Calu3 (cell line): Measurements from ENCODE around the gene C6orf52. TPM values are rescaled to one million over a fixed set of nuclear protein-coding genes. Genes with fewer than 3 reads are reported as not detected.
"Not testable (repeated sequence)": the region's sequence is repeated elsewhere in the genome, so short reads cannot be mapped to it uniquely, and the experiment has no call there.

Experiments used
- BruUV-seq: library from RNA; stranded (reverse); fragments of 400-500 nt; replicated peaks from 2 replicates; lab custom pipeline; 2021; lab: Mats Ljungman, UMichigan
- CTCF ChIA-PET: fragments of 300-600 bp; sonication (Branson Sonifier 250); formaldehyde crosslinking; loops from one replicate; lab custom pipeline; 2022; ENCODE audit warnings: antibody characterized with exemption; lab: Charles Lee
- DNase-seq: peaks from one replicate; pipeline ENCODE4 v3.0.0; 2022
- H3K27ac Mint-ChIP-seq: one replicate; pipeline ENCODE4 v1.8.0; 2022; ENCODE audit warnings: mixed read lengths; ENCODE audit not compliant: unreplicated experiment
- H3K27me3 Mint-ChIP-seq: one replicate; pipeline ENCODE4 v1.8.0; 2022; ENCODE audit warnings: mixed read lengths; ENCODE audit not compliant: unreplicated experiment
- H3K36me3 Mint-ChIP-seq: one replicate; pipeline ENCODE4 v1.8.0; 2022; ENCODE audit warnings: mild to moderate bottlenecking, moderate library complexity, mixed read lengths; ENCODE audit not compliant: insufficient read depth, unreplicated experiment
- H3K4me1 Mint-ChIP-seq: one replicate; pipeline ENCODE4 v1.8.0; 2022; ENCODE audit warnings: mild to moderate bottlenecking, low read depth, mixed read lengths; ENCODE audit not compliant: unreplicated experiment
- H3K4me3 Mint-ChIP-seq: one replicate; pipeline ENCODE4 v1.8.0; 2022; ENCODE audit warnings: mild to moderate bottlenecking, low read depth, moderate library complexity, mixed read lengths; ENCODE audit not compliant: unreplicated experiment
- H3K9me3 Mint-ChIP-seq: one replicate; pipeline ENCODE4 v1.8.0; 2022; ENCODE audit warnings: low read depth, mixed read lengths; ENCODE audit not compliant: unreplicated experiment
- CTCF ChIP-seq: fragments of 200-600 bp; IDR thresholded peaks from one replicate; pipeline ENCODE4 v1.8.0; 2022; ENCODE audit warnings: antibody characterized with exemption; ENCODE audit not compliant: unreplicated experiment
- intact Hi-C: fragments of 100-400 bp; cut with micrococcal nuclease; formaldehyde crosslinking; loops from one replicate; pipeline ENCODE4 v1.10.0; 2022; ENCODE audit not compliant: unreplicated experiment
- total RNA-seq: library from RNA; stranded (reverse); gene quantifications from 2 replicates; pipeline ENCODE4 v1.2.3, GENCODE V29; 2022

C6orf52 gene
- total RNA-seq, 1 experiment from 2014 or later: not detected

GRCh38 chr6:10722820-10723566 is 28.6 kb upstream of the C6orf52 start, which contains the start of gene TMEM14C:
TMEM14C (plus strand) TSS chr6:10723070; CDS start chr6:10724614, 1,544 bp downstream.
- H3K27me3 Mint-ChIP-seq: no peaks in the 10 kb centered on the region
- no TSS peak for BruUV-seq
- H3K4me1 Mint-ChIP-seq: peaks cover 9% of the 10 kb centered on the region
- H3K27ac Mint-ChIP-seq: peak within 1 kb of the TSS; percentile 86
- H3K36me3 Mint-ChIP-seq: peaks cover 20% of the 10 kb centered on the region
- DNase-seq: peak; percentile 92
- H3K9me3 Mint-ChIP-seq: no peaks in the 10 kb centered on the region
- intact Hi-C loops: no loop called here
- CTCF ChIA-PET: interaction anchor here (0.6 to 1.2 kb wide), 2 partner anchors 12 to 140 kb away, joined by 3 to 5 read pairs; no protein-coding TSS in a partner anchor
- peak within 1 kb of the TSS; percentile 82 for H3K4me3 Mint-ChIP-seq
- no peak for TF ChIP-seq CTCF

GRCh38 chr6:10722570-10722819 is 28.1 kb upstream of the C6orf52 start:
- intact Hi-C loops: no loop called here
- no peaks in the 10 kb centered on the region for H3K9me3 Mint-ChIP-seq
- H3K27me3 Mint-ChIP-seq: no peaks in the 10 kb centered on the region
- H3K36me3 Mint-ChIP-seq: peaks cover 20% of the 10 kb centered on the region
- DNase-seq: no peak
- H3K4me3 Mint-ChIP-seq: peak overlapping the region; percentile 82
- CTCF ChIA-PET: interaction anchor here (0.6 to 1.2 kb wide), 3 partner anchors 11 to 330 kb away, joined by 3 to 5 read pairs (median 3); no protein-coding TSS in a partner anchor
- H3K4me1 Mint-ChIP-seq: peaks cover 9% of the 10 kb centered on the region
- no peak for TF ChIP-seq CTCF
- no TSS peak for BruUV-seq
- H3K27ac Mint-ChIP-seq: peak overlapping the region; percentile 86

- intact Hi-C loops: no loop called here
- Mint-ChIP-seq H3K36me3 (peaks cover 20% of the 10 kb centered on the region), H3K27ac (peak overlapping the region; percentile 86), H3K9me3 (no peaks in the 10 kb centered on the region), H3K4me1 (peaks cover 9% of the 10 kb centered on the region), H3K27me3 (no peaks in the 10 kb centered on the region), H3K4me3 (peak overlapping the region; percentile 82)
- BruUV-seq: no TSS peak
- CTCF ChIA-PET: interaction anchor here (0.6 to 1.2 kb wide), 3 partner anchors 11 to 331 kb away, joined by 3 to 5 read pairs (median 3); no protein-coding TSS in a partner anchor
- no peak for TF ChIP-seq CTCF
- no peak for DNase-seq
Observed at GRCh38 chr6:10721850-10722569, 27.6 kb upstream of the C6orf52 start.

- intact Hi-C loops, BruUV-seq, H3K9me3 Mint-ChIP-seq, H3K27me3 Mint-ChIP-seq, DNase-seq, H3K4me1 Mint-ChIP-seq, H3K27ac Mint-ChIP-seq: not testable (repeated sequence)
- H3K4me3 Mint-ChIP-seq: peak overlapping the region; percentile 82
- peaks cover 20% of the 10 kb centered on the region for H3K36me3 Mint-ChIP-seq
- CTCF ChIA-PET: interaction anchor here (0.5 kb wide), 1 partner anchor 22 kb away, joined by 3 read pairs; no protein-coding TSS in a partner anchor
Observed at GRCh38 chr6:10720960-10721849, 26.8 kb upstream of the C6orf52 start.
